ENCODE results near the gene PCDH15.

Gene PCDH15

DNA sequence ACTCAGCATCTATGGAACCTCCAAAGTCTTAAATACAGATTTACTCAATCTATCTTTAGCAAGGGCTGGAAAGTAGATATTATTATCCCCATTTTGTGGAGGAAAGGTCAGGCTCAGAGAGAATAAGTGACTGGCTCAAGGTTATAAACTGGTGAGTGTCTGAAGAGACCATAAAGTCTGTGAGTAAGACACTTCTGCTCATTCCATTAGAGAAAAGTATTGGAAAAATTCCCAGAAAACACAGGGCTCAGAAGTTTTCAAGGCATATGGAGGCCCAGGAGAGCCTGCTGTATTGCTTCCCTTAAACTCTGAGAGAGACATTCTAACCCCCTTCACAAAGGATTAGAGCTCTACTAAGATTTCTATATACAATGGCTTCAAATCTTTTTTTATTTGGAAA is 134.8 kb downstream of the PCDH15 start:
- Histone ChIP-seq H3K27me3 (ENCODE audit: insufficient read depth, low read length, poor library complexity, severe bottlenecking) (no peaks in the 10 kb centered on the region), H3K4me2 (ENCODE audit: low read depth, low read length, poor library complexity, severe bottlenecking) (no peak overlapping the region), H3K9ac (ENCODE audit: low read depth, low read length, poor library complexity, severe bottlenecking) (no peak overlapping the region), H3K36me3 (ENCODE audit: insufficient read depth, low read length) (no peaks in the 10 kb centered on the region), H3K9me2 (replicated peaks; ENCODE audit: low read depth, low read length) (no peaks in the 10 kb centered on the region), H2AFZ (ENCODE audit: low read length) (no peak overlapping the region), H4K20me1 (ENCODE audit: insufficient read depth, low read length, poor library complexity, severe bottlenecking) (no peaks in the 10 kb centered on the region), H3K79me2 (ENCODE audit: insufficient read depth, low read length) (no peaks in the 10 kb centered on the region), H3K4me1 (ENCODE audit: insufficient read depth, low read length, poor library complexity, severe bottlenecking) (no peaks in the 10 kb centered on the region), H3K4me3 (ENCODE audit: low read length, poor library complexity, severe bottlenecking) (no peak overlapping the region), H3F3A (ENCODE audit: low read depth) (no peaks in the 10 kb centered on the region), H3K9me3 (ENCODE audit: insufficient read depth, low read depth, low read length) (no peaks in the 10 kb centered on the region)
- TF ChIP-seq, protein P1, sequence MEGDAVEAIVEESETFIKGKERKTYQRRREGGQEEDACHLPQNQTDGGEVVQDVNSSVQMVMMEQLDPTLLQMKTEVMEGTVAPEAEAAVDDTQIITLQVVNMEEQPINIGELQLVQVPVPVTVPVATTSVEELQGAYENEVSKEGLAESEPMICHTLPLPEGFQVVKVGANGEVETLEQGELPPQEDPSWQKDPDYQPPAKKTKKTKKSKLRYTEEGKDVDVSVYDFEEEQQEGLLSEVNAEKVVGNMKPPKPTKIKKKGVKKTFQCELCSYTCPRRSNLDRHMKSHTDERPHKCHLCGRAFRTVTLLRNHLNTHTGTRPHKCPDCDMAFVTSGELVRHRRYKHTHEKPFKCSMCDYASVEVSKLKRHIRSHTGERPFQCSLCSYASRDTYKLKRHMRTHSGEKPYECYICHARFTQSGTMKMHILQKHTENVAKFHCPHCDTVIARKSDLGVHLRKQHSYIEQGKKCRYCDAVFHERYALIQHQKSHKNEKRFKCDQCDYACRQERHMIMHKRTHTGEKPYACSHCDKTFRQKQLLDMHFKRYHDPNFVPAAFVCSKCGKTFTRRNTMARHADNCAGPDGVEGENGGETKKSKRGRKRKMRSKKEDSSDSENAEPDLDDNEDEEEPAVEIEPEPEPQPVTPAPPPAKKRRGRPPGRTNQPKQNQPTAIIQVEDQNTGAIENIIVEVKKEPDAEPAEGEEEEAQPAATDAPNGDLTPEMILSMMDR (conservative IDR thresholded peaks at IDR 0.05; ENCODE audit: low read length), result no peak
- TF ChIP-seq EZH2phosphoT487 (IDR thresholded peaks at IDR 0.05; ENCODE audit: borderline replicate concordance), result no peak

- H3K27me3 ChIP-seq (ENCODE audit: insufficient read depth, low read length, poor library complexity, severe bottlenecking), result no peaks in the 10 kb centered on the region
- H3K4me2 ChIP-seq (ENCODE audit: low read depth, low read length, poor library complexity, severe bottlenecking), result no peak overlapping the region
- no peaks in the 10 kb centered on the region for H3K36me3 ChIP-seq (ENCODE audit: insufficient read depth, low read length)
- no peaks in the 10 kb centered on the region for H3K9me3 ChIP-seq (ENCODE audit: insufficient read depth, low read depth, low read length)
- H3F3A ChIP-seq (ENCODE audit: low read depth), result no peaks in the 10 kb centered on the region
- TF ChIP-seq, protein P1 (conservative IDR thresholded peaks at IDR 0.05; ENCODE audit: low read length), result no peak
- TF ChIP-seq EZH2phosphoT487 (IDR thresholded peaks at IDR 0.05; ENCODE audit: borderline replicate concordance), result no peak
- H3K4me1 ChIP-seq (ENCODE audit: insufficient read depth, low read length, poor library complexity, severe bottlenecking), result no peaks in the 10 kb centered on the region
- no peak overlapping the region for H3K9ac ChIP-seq (ENCODE audit: low read depth, low read length, poor library complexity, severe bottlenecking)
- H3K9me2 ChIP-seq (replicated peaks; ENCODE audit: low read depth, low read length), result no peaks in the 10 kb centered on the region
- no peak overlapping the region for H3K4me3 ChIP-seq (ENCODE audit: low read length, poor library complexity, severe bottlenecking)
- H3K79me2 ChIP-seq (ENCODE audit: insufficient read depth, low read length), result no peaks in the 10 kb centered on the region
- no peaks in the 10 kb centered on the region for H4K20me1 ChIP-seq (ENCODE audit: insufficient read depth, low read length, poor library complexity, severe bottlenecking)
- H2AFZ ChIP-seq (ENCODE audit: low read length), result no peak overlapping the region
These were observed 135.9 kb downstream of the PCDH15 start for GRCh38 chr10:54665095-54665494.

- H2AFZ ChIP-seq (ENCODE audit: low read length), result no peak overlapping the region
- no peaks in the 10 kb centered on the region for H4K20me1 ChIP-seq (ENCODE audit: insufficient read depth, low read length, poor library complexity, severe bottlenecking)
- no peaks in the 10 kb centered on the region for H3K9me3 ChIP-seq (ENCODE audit: insufficient read depth, low read depth, low read length)
- H3K79me2 ChIP-seq (ENCODE audit: insufficient read depth, low read length), result no peaks in the 10 kb centered on the region
- no peak overlapping the region for H3K9ac ChIP-seq (ENCODE audit: low read depth, low read length, poor library complexity, severe bottlenecking)
- H3K4me2 ChIP-seq (ENCODE audit: low read depth, low read length, poor library complexity, severe bottlenecking), result no peak overlapping the region
- no peak overlapping the region for H3K4me3 ChIP-seq (ENCODE audit: low read length, poor library complexity, severe bottlenecking)
- H3K36me3 ChIP-seq (ENCODE audit: insufficient read depth, low read length), result no peaks in the 10 kb centered on the region
- no peaks in the 10 kb centered on the region for H3K4me1 ChIP-seq (ENCODE audit: insufficient read depth, low read length, poor library complexity, severe bottlenecking)
- no peaks in the 10 kb centered on the region for H3K9me2 ChIP-seq (replicated peaks; ENCODE audit: low read depth, low read length)
- TF ChIP-seq, protein P1 (conservative IDR thresholded peaks at IDR 0.05; ENCODE audit: low read length), result no peak
- TF ChIP-seq EZH2phosphoT487 (IDR thresholded peaks at IDR 0.05; ENCODE audit: borderline replicate concordance), result no peak
- no peaks in the 10 kb centered on the region for H3F3A ChIP-seq (ENCODE audit: low read depth)
- H3K27me3 ChIP-seq (ENCODE audit: insufficient read depth, low read length, poor library complexity, severe bottlenecking), result no peaks in the 10 kb centered on the region
These were observed 140.6 kb downstream of the PCDH15 start for GRCh38 chr10:54660397-54660796.

Measured in Loucy (cell line).